ENCODE results near the gene ID1. TPM values are rescaled to one million over a fixed set of nuclear protein-coding genes. Genes with fewer than 3 reads are reported as not detected.

The ID1 gene
- total RNA-seq, 6 donors from 2014 or later: 226 to 911 (median 570) TPM

DNA sequence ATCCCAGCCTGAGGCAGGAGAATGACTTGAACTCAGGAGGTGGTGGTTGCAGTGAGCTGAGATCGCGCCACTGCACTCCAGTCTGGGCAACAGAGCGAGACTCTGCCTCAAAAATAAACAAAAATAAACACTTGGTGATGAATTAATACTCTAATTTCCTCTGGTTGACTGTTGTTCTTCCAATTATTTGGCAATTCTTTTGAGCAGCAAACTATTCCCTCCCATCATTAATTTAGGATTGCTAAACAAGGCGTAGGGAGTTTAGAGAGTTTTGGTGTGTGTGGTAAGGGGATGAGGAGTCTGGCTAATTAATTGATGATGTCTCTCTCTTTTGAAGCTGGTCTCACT, 2.7 kb upstream of the ID1 start:
- WGBS, 2 donors: 50 to 66% methylated on average over 4 of the region's 4 CpGs
- no peaks in the 10 kb centered on the region for H3K27me3 ChIP-seq
- peak overlapping the region; percentile 92 to 98 (median 94) for H3K27ac ChIP-seq
- H3K9me3 ChIP-seq: no peaks in the 10 kb centered on the region
- ATAC-seq (ENCODE audit: low FRiP score in 2 of 2) (no peak), DNase-seq (no peak)
- TF ChIP-seq POLR2AphosphoS5 (IDR thresholded peaks at IDR 0.05) (no peak), EP300 (IDR thresholded peaks at IDR 0.05) (no peak), POLR2A (IDR thresholded peaks at IDR 0.05) (no peak)
- TF ChIP-seq, protein P1, sequence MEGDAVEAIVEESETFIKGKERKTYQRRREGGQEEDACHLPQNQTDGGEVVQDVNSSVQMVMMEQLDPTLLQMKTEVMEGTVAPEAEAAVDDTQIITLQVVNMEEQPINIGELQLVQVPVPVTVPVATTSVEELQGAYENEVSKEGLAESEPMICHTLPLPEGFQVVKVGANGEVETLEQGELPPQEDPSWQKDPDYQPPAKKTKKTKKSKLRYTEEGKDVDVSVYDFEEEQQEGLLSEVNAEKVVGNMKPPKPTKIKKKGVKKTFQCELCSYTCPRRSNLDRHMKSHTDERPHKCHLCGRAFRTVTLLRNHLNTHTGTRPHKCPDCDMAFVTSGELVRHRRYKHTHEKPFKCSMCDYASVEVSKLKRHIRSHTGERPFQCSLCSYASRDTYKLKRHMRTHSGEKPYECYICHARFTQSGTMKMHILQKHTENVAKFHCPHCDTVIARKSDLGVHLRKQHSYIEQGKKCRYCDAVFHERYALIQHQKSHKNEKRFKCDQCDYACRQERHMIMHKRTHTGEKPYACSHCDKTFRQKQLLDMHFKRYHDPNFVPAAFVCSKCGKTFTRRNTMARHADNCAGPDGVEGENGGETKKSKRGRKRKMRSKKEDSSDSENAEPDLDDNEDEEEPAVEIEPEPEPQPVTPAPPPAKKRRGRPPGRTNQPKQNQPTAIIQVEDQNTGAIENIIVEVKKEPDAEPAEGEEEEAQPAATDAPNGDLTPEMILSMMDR (IDR thresholded peaks at IDR 0.05): no peak
- peaks cover 21 to 44% (median 26%) of the 10 kb centered on the region in 4 donors for H3K4me1 ChIP-seq
- no peak overlapping the region for H3K4me3 ChIP-seq
- peaks cover 0 to 14% (median 0%) of the 10 kb centered on the region in 4 donors for H3K36me3 ChIP-seq

DNA sequence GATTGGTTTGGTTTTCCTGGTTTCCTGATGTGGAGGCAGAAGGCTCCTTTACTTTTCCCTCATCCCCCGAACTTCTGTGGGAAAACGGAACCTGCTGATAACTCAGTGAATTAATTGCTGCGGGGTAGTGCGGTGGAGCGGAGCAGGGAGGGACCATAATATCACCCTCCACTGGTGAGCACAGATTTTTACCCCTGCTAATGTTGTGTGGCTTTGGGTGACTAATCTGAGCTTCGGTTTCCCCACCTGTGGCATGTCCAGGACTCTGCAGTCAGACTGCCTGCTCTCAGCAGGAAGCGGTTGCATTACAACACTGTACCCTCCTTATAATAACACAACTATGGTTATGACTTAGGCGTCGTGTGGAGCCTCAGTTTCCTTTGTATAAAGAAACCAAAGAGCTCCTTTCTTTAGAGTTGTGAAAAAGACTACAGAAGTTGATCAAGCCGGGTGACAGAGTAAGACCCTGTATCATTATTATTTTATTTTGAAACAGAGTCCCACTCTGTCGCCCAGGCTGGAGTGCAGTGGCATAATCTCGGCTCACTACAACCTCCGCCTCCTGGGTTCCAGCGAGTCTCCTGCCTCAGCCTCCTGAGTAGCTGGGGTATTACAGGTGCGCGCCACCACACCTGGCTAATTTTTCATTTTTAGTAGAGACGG, 2.2 kb upstream of the ID1 start:
- peaks cover 22 to 49% (median 27%) of the 10 kb centered on the region in 4 donors for H3K4me1 ChIP-seq
- peaks cover 0 to 14% (median 0%) of the 10 kb centered on the region in 4 donors for H3K36me3 ChIP-seq
- DNase-seq (peak in 1 of 2 donors; percentile 28), ATAC-seq (ENCODE audit: low FRiP score in 2 of 2) (no peak)
- no peaks in the 10 kb centered on the region for H3K27me3 ChIP-seq
- TF ChIP-seq, protein P1 (IDR thresholded peaks at IDR 0.05): no peak
- peak; percentile 24 to 67 for TF ChIP-seq POLR2AphosphoS5 (IDR thresholded peaks at IDR 0.05)
- no peaks in the 10 kb centered on the region for H3K9me3 ChIP-seq
- WGBS, 2 donors: 52 to 63% methylated on average over 17 of the region's 17 CpGs
- peak overlapping the region; percentile 92 to 98 (median 94) for H3K27ac ChIP-seq
- no peak overlapping the region for H3K4me3 ChIP-seq

DNA sequence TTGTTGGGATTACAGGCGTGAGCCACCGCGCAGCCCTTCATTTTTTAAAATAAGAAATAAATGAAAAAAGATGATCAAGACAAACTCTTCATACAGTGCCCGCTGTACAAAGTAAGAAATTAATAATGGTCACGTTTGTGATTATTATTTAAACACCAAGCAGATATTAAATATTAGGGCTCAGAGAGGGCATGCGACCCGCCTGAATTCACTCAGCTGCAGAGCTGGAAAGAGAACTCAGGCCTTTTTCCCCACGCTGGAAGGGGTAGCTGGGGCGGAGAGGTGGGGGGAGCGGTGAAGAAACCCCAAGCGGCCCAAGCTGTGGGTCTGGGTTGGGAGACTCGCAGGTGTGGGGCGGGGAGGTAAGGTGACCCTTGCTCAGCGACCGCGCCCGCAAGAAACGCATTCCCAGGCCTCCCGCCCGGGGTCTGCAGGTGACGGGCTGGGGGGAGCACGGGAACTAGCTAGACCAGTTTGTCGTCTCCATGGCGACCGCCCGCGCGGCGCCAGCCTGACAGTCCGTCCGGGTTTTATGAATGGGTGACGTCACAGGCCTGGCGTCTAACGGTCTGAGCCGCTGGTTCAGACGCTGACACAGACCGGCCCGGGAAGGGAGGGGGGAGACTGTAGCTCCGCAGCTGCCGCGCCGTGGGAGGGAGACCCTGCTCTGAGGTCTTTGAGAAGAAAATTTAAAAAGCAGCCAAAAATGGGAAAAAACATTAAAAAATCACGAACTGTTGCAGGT, 1.1 kb upstream of the ID1 start:
- TF ChIP-seq POLR2AphosphoS5 (IDR thresholded peaks at IDR 0.05) (peak; percentile 92 to 94), POLR2A (IDR thresholded peaks at IDR 0.05) (peak in 3 of 4 donors; percentile 67 to 81 (median 67)), EP300 (IDR thresholded peaks at IDR 0.05) (peak; percentile 10 to 92 (median 62))
- TF ChIP-seq, protein P1 (IDR thresholded peaks at IDR 0.05): peak in 2 of 6 experiments; percentile 10 to 15
- 11 to 13% methylated on average over 43 of the region's 43 CpGs for WGBS, 2 donors
- H3K4me1 ChIP-seq: peaks cover 33 to 60% (median 36%) of the 10 kb centered on the region in 4 donors
- H3K27ac ChIP-seq: peak overlapping the region; percentile 92 to 98 (median 94)
- peak; percentile 88 to 91 for ATAC-seq (ENCODE audit: low FRiP score in 2 of 2)
- no peaks in the 10 kb centered on the region for H3K27me3 ChIP-seq
- no peaks in the 10 kb centered on the region for H3K9me3 ChIP-seq
- peak overlapping the region; percentile 63 to 85 (median 70) for H3K4me3 ChIP-seq
- H3K36me3 ChIP-seq: peaks cover 0 to 14% (median 0%) of the 10 kb centered on the region in 4 donors
- peak; percentile 97 to 99 for DNase-seq

DNA sequence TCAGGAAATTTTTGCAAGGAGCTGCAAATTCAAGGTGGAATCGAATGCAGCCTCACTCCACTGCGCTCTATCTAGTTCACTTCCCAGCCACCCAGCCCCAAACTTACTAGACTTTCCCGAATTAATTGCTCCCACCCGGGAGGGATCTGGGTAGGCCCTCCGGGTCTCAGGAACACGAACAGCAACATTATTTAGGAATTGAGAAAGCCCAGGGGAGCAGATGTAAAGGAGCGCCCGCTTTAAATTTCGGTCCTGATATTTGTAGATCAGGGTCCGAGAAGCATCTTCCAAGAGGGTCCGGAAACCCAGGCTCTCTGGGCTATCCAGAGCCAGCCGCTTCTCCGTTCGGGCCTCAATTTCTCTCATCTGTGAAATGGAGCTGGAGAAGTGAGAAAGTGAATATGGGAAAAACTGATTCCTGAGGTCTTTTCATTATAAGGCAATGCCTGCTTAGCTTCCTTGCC, 490 bp upstream of the ID1 start:
- H3K27ac ChIP-seq: peak overlapping the region; percentile 92 to 98 (median 94)
- TF ChIP-seq POLR2AphosphoS5 (IDR thresholded peaks at IDR 0.05) (no peak), EP300 (IDR thresholded peaks at IDR 0.05) (no peak), POLR2A (IDR thresholded peaks at IDR 0.05) (no peak)
- TF ChIP-seq, protein P1 (IDR thresholded peaks at IDR 0.05): no peak
- no peaks in the 10 kb centered on the region for H3K9me3 ChIP-seq
- WGBS, 2 donors: 1 to 5% methylated on average over 14 of the region's 14 CpGs
- peak in 1 of 2 donors; percentile 1 for ATAC-seq (ENCODE audit: low FRiP score in 2 of 2)
- peaks cover 39 to 66% (median 42%) of the 10 kb centered on the region in 4 donors for H3K4me1 ChIP-seq
- peak overlapping the region; percentile 63 to 85 (median 70) for H3K4me3 ChIP-seq
- peaks cover 0 to 14% (median 0%) of the 10 kb centered on the region in 4 donors for H3K36me3 ChIP-seq
- no peak for DNase-seq
- no peaks in the 10 kb centered on the region for H3K27me3 ChIP-seq
